ENCODE data around the gene LDLRAP1. TPM values are rescaled to one million over a fixed set of nuclear protein-coding genes. Genes with fewer than 3 reads are reported as not detected.

The LDLRAP1 gene
- total and polyA plus RNA-seq, 4 donors = 5.2 to 17.8 (median 13.3) TPM

- TF ChIP-seq ZBTB33 (IDR thresholded peaks at IDR 0.05) (no peak), NR2F2 (IDR thresholded peaks at IDR 0.05) (no peak), SP1 (IDR thresholded peaks at IDR 0.05) (no peak)
- H3K27me3 ChIP-seq (ENCODE audit: control insufficient read depth in 4 of 4, insufficient read depth in 4 of 4, low read length in 3 of 4) = no peaks in the 10 kb centered on the region
- no peak for DNase-seq (ENCODE audit: low spot score)
- WGBS = 83% methylated on average over 33 of the region's 33 CpGs
- no peaks in the 10 kb centered on the region for H3K9me3 ChIP-seq (ENCODE audit: control insufficient read depth in 4 of 4, low read length in 3 of 4)
- H3K4me1 ChIP-seq (ENCODE audit: control insufficient read depth in 4 of 4, insufficient read depth in 4 of 4, low read length in 3 of 4) = no peaks in the 10 kb centered on the region
- no peaks in the 10 kb centered on the region for H3K36me3 ChIP-seq (ENCODE audit: control insufficient read depth in 4 of 4, insufficient read depth in 3 of 4, low read depth in 1 of 4, low read length in 3 of 4)
- no peak overlapping the region for H3K4me3 ChIP-seq (ENCODE audit: low read depth in 1 of 3, low read length in 3 of 3)
- H3K9ac ChIP-seq (ENCODE audit: low read depth in 1 of 2, low read length in 2 of 2) = no peak overlapping the region
- H3K27ac ChIP-seq (ENCODE audit: low read depth in 1 of 2, low read length in 2 of 2) = no peak overlapping the region
These were observed 25.7 kb upstream of the LDLRAP1 start for GRCh38 chr1:25517476-25518394.

GRCh38 chr1:25519624-25520023 lies 23.8 kb upstream of the LDLRAP1 start:
- H3K9me3 ChIP-seq (ENCODE audit: control insufficient read depth in 4 of 4, low read length in 3 of 4) = no peaks in the 10 kb centered on the region
- 91% methylated on average over 5 of the region's 5 CpGs for WGBS

More at GRCh38 chr1:25519624-25520023, 23.8 kb upstream of the LDLRAP1 start:
- H3K4me1 ChIP-seq (ENCODE audit: control insufficient read depth in 4 of 4, insufficient read depth in 4 of 4, low read length in 3 of 4) = no peaks in the 10 kb centered on the region
- no peak overlapping the region for H3K9ac ChIP-seq (ENCODE audit: low read depth in 1 of 2, low read length in 2 of 2)
- TF ChIP-seq TAF1 (conservative IDR thresholded peaks at IDR 0.05) (no peak), REST (IDR thresholded peaks at IDR 0.05) (no peak), JUND (IDR thresholded peaks at IDR 0.05) (no peak), ATF3 (IDR thresholded peaks at IDR 0.05) (no peak), SP1 (IDR thresholded peaks at IDR 0.05) (no peak), HNF4G (IDR thresholded peaks at IDR 0.05) (no peak)
- H3K27ac ChIP-seq (ENCODE audit: low read depth in 1 of 2, low read length in 2 of 2) = no peak overlapping the region
- H3K27me3 ChIP-seq (ENCODE audit: control insufficient read depth in 4 of 4, insufficient read depth in 4 of 4, low read length in 3 of 4) = no peaks in the 10 kb centered on the region
- H3K36me3 ChIP-seq (ENCODE audit: control insufficient read depth in 4 of 4, insufficient read depth in 3 of 4, low read depth in 1 of 4, low read length in 3 of 4) = no peaks in the 10 kb centered on the region
- no peak for DNase-seq (ENCODE audit: low spot score)
- H3K4me3 ChIP-seq (ENCODE audit: low read depth in 1 of 3, low read length in 3 of 3) = no peak overlapping the region

Data from liver (tissue), 9 donors.